Cerebellar cortex (tissue), 1 donor: ENCODE measurements around the gene RAE1.

Source experiments
- DNase-seq: peaks from one replicate; pipeline ENCODE4 v3.0.0-alpha.2; 2015; ENCODE audit warnings: low spot score

Gene RAE1

DNA sequence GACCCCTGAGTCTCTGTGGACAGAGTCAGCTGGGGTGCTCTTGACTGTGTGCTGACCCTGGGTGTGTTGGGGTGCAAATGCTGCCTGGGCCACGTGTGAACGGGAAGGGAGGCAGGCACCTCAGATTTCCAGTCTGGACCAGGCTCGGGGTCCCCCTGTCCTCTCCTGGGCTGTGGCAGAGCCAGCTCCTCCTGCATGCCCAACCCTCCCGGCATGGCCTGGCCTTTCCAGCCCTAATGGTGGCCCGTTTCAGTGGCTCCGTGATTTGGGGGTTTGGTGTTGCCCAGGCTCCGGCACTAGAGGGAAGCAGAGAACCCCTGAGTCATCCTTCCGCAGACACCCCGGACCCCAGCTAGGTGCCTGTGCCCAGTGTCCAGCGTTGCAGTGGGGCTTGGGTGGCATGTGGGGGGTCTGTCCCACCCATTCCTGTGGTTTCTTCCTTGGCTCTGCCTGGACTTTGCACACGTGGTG, 49.2 kb downstream of the RAE1 start:
- no peak for DNase-seq

DNA sequence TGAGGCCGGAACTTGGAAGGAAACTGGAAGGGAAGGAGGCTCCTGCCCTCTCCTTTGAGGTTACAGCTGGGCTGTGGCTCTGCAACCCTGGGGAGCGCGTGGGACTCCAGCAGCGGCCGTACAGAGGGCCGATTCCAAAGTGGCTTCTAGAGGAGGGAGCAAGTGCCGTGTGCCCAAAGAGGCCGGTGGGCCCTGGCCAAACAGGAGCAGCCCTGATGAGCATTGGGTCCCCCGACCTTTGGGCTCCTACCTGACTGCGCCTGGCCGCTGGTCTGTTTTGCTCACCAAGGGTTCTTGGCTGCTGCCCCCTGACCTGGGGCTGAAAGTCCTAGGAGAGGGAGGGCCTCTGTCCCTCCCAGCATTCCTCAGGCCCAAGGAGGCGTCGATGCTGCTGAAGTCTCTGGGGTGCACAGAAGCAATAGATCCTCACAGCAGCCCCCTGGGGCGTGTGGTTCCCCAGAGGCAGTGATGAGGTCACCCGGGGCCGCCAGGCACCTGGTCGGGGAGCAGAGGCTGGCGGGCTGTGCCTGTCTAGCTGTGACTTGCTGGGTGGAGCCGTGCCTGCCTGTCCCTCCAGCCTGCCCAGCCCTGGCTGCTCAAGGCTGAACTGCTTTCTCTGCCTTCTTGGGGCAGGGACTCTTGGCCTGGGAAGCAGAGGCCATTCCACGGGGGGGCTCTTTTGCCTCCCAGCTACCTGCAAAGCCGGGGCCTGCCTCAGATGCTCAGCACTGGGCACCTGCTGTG, 49.9 kb downstream of the RAE1 start:
- DNase-seq = no peak

DNA sequence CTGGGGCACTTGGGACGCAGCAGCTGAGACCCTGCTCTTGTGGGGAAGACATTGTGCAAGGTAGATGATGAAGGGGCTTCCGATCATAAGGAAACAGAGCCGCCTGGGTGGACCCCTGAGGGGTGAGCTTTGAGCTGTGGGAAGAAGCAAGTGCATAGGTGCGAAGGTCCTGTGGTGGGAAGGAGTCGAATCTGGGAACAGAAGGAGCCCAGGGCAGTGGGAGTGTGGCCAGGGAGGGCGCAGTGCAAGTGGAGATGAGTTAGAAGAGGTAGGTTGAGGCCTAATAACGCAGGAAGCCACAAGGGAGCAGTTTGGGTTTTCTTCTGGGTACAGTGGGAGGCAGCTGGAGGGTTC, 50.5 kb downstream of the RAE1 start:
- no peak for DNase-seq

DNA sequence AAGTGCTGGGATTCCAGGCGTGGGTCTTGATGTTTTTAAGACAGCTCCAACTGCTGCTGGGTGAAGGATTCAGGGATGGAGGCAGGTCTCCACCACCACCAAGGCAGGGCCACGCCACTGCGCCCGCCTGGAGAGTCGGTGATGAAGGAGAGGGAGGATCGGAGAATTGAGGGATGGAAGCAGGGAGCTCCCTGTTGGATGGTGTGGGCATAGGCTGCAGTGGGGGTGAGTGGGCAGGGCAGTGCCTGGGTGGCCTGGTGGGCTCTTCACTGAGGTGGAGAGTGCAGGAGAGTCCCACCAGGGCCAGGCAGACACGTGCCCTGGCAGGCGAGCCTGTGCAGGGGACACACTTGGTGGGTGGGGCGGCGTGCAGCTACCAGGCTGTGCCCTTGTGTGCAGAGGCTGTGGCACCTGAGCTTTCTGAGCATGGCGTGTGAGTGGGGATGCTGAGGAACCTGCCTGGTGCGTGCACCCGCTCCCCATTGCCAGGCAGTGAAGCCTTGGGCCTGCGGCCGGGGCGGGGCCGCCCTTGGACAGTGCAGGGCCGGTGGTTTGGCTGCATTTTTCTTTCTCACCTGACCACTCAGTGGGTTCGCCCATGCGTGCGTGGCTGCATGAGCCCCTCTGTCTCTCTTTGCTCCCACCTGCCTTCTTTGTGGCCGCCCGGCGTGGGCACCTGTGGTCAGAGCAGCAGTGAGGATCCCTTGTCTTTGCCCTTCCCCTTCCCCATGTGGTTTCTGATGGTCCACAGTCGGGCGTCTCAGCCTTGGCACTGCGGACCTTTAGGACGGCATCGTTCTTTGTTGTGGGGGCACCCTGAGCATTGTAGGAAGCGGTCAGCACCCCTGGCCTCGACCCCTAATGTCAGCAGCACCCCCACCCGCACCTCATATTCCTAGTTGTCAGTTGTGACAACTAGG, 51.4 kb downstream of the RAE1 start:
- DNase-seq = no peak

DNA sequence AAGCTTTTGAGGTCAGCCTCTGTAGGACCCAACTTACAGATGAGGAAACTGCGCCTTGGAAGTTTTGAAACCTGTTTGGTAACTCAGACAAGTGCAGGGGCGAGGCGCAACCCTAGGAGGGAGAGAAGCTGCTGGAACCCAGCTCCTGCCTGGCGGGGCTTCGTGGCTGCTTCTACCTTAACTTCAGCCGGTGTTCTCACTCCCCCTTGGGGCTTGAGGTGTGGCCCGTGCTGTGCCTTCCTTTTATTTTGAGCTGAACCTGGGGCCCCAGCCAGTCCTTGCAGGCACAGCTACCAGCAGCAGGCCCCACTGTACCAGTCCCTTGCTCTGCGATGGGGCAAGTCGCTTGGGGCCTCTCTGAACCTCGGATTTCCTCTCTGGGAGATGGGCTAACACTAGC, 52.2 kb downstream of the RAE1 start:
- no peak for DNase-seq

DNA sequence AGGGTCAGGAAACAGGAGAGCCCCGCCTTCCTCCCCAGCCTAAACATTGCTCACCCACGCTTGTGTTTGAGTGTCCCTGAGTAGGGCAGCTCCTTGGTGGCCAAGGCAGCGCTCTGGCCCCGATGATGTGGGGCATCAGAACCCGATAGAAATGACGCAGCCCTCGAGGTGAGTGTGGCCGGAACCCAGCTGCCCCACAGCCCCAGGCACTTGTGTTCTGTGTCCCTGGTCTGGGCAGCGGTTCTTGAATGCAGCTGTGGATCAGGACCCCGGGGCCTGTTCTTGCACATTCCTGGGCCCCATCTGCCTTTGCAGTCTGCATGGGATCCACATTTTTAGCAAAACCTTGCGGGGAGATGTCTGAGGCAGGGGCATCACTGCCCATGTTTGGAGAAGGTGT, 53.0 kb downstream of the RAE1 start:
- DNase-seq = no peak

DNA sequence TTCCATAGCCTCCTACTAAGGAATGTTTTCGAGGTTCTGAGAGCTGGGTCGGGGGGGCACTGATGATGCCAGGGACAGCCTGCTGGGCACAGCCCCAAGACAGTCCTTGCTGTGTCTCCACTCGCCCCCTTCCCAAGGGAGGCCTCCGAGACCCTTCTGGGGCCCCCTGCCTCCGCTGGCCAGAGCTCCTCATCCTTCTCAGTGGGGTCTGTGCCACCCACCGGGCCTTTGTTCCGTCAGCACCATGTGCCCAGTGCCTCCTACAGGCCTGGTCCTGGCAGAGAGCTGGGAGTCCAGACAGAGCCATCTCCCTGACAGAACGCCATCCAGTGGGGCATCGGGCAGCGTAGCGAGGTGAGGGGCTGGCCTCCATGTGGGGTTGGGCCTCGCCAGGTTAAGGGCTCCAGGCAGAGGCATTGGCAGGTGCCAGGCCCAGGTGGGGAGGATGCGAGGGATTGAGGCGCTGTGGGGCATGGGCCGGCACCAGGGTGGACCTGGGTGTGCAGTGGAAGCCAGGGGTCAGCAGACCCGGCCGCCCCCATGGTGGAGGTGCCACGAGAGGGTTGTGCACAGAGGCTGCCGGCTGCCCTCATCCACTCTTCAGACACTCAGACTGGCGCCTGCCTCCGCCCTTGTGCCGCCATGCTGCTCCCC, 53.5 kb downstream of the RAE1 start:
- DNase-seq = no peak

DNA sequence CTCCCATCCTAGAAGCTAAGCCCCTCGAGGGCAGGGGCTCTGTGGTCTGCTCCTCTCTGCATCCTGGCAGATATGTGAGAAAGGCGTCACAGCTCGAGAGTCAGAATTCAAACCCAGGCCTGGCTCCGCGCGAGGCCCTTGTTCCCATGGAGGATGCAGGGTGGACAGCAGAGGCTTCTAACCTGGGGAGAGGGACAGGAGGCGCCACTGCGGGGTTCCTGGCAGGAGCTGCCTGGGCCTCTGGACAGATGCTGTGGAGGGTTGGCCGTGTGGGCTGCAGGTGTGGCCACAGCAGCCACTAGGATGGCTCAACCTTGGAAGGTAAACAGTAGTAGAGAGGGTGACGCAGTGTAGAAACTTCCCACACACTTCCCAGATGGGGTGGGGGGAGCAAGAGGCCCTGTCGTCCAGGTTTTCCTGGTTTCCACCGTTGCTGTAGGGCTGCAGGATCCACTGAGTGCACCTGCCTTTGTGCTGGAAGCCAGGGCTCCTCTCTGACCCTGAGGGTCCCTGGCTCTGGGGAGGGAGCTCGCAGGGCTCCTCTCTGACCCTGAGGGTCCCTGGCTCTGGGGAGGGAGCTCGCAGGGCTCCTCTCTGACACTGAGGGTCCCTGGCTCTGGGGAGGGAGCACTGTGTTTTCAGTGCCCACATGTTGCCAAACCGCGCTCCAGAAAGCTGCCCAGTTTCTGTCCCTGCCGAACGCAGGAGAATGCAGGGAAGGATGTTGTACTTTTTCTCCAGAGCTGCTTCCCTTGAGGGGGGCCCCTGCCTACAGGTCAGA, 54.4 kb downstream of the RAE1 start:
- DNase-seq = no peak

DNA sequence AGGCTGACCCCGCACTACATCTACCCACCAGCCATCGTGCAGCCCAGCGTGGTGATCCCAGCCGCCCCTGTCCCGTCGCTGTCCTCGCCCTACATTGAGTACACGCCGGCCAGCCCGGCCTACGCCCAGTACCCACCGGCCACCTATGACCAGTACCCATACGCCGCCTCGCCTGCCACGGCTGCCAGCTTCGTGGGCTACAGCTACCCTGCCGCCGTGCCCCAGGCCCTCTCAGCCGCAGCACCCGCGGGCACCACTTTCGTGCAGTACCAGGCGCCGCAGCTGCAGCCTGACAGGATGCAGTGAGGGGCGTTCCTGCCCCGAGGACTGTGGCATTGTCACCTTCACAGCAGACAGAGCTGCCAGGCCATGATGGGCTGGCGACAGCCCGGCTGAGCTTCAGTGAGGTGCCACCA, 56.5 kb downstream of the RAE1 start:
- DNase-seq = no peak

DNA sequence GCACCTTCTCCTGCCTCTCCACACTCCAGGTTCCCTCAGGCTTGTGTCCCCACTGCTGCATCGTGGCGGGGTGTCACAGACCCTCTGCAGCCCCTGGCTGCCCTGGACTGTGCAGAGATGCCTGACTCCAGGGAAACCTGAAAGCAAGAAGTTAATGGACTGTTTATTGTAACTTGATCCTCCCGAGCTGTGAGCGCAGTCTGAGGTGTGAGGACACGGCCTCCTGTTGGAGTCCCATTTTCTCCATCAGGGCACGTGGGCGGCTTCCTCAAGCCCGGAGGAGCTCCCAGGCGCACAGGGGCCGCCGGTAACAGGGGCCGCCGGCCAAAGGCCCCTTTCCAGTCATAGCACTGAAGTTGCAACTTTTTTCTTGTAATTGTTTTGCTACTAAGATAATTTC, 57.1 kb downstream of the RAE1 start:
- DNase-seq = no peak

DNA sequence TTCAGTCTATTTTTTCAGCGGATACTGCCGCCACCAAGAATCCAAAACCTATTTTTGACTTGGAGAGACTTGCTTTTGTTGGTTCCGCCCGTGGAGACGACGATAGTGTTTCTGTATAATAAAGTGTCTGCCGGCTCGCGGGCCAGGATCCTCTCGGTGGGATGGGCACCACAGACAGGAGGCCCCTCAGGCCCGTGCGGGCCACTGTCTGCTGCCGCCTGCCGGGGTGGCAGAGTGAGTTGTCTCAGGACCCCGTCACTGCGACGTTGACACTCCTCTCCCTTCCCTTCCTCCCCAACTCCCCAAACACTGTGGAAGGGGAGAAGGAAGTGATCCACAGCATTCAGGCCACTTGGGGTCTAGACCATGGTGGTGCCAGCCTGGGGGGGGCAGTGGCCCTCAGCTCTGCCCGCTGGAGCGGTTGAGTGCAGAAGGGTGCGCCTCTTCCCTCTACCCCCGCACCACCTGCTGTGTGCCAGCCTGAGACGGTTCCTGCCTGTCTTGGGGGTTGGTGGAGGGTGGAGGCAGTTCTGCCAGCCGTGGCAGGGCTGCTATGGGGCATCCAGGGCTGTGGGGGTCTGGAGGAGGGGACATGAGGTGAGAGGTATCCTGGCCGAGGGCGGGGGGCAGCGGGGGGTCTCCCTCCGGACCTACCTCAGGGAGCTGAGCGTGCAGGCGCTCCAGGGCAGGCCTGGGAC, 57.6 kb downstream of the RAE1 start:
- no peak for DNase-seq

DNA sequence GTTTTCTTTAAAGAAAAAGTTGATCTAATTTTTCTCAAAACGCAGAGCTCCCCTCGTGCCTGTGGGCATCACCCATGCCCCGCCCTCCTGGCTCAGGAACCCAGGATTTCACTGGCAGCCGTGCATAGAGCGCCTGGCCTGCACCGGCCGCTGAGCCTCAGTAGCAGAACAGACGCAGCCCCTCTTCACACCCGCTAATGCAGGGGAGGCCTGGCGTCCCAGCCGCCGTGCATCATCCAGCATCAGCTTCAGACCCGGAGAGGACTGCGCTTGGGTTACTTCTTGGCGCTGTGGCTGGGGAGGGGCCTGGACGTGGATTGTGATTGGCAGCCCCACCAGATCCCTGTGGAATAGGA, 58.2 kb downstream of the RAE1 start:
- no peak for DNase-seq

DNA sequence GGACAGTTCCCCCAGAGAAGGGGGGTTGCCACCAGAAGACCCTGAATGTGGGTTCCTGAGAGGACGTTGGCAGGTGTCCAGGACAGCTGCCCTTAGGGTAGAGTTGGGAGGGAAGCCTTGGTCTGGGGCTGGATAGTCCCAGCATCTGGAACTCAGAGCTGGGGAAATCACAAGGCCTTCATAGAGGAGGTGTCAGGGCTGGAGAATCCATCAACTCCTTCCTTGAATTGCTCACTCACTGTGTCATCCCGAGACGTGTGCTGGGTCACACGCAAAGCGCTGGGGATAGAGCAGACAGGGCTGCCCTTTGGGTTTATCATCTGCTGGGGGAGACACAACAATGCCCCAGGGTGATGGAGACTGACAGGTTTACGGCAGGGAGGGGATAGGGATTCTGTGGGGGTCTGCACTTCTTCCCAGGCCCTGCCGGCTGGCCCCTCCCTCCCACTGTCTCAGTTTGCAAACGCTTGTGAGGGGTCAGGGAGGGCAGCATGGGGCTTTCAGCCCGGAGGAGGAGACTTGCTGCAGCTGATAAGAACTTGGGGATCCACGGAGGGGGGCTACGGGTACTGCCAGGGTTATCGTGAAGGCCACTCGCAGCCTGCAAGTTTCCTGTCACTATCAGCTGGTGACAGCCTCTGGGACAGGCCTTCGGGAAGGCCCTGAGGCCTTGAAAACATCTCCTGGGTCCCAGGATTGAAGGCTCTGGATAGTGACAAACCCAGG, 58.8 kb downstream of the RAE1 start:
- no peak for DNase-seq

DNA sequence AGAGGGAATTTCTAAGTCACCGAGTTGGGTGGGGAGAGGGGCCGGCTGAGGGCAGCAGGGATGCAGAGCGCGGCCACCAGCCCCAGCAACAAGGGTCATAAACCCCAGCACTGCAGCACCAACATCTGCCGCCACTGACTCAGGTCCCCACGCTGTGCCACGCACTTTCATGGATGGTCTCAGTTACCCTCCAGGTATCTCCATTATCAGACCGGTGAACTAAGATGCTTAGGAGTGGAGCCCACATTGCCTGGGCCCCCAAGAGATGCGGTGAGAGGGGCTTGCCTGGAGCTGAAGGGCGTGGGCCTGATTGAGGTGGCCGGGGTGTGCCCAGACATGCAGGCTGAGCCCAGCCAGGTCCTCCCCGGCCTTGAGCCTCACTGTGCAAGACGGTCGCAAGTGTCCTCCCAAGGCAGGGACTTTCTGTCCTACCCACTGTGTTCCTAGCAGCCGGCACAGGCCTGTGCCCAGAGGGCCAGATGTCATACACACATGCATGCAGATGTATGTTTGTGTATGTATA, 59.4 kb downstream of the RAE1 start:
- no peak for DNase-seq

DNA sequence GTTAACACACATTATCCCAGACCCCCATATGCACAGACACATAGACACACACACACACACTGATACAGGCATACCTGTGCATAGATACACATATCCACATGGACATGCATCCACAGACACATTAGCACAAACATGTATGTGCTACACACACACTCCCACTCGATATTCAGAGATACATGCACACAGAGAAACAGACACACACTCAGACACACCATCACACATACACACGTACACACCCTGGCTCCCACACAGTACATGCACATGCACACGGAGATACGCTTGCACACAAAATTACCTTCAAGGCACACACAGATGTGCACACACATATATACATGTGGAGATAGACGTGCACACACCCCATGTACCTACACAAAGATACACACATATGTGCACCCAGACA, 59.9 kb downstream of the RAE1 start:
- DNase-seq = no peak

DNA sequence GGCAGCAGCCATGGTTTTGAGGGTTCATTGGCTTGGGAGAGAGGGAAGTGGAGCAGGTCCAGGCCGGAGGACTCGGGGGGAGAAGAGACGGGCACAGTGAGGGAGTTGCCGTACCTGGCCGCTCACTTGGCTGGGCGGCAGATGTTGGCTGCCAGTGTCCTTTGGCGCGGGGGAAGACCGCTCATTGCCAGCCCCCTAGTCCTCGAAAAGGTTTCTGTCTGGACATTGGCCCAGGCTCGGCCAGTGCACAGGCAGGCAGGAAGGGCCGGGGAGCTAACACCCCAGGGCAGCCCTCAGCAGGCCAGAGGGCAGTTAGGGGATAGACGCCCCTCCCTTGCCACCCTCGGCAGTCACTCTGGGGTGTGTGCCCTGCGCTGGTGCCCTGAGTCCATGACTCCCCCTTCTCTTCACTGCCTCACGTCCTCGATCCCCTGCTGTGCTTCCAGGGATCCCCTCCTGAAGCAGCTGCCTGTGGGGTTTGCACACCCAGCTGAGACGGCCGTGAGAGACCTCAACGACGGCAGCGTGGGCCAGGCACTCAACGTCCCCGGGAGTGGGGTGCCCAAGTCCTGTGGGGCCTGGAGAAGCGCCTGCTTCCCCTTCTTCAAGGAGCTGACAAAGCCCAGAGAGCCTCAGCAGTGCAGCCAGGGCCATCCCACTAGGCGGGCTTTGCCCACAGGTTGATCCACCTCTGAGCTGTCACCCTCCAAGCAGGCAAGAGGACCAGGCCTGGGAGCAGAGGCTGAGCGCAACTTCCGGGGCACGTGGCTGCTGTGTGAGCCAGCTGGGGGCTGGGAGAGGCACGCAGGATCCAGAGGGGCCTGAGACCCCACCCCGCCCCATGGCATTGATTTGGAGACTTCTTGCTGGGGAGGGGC, 60.6 kb downstream of the RAE1 start:
- DNase-seq = no peak

DNA sequence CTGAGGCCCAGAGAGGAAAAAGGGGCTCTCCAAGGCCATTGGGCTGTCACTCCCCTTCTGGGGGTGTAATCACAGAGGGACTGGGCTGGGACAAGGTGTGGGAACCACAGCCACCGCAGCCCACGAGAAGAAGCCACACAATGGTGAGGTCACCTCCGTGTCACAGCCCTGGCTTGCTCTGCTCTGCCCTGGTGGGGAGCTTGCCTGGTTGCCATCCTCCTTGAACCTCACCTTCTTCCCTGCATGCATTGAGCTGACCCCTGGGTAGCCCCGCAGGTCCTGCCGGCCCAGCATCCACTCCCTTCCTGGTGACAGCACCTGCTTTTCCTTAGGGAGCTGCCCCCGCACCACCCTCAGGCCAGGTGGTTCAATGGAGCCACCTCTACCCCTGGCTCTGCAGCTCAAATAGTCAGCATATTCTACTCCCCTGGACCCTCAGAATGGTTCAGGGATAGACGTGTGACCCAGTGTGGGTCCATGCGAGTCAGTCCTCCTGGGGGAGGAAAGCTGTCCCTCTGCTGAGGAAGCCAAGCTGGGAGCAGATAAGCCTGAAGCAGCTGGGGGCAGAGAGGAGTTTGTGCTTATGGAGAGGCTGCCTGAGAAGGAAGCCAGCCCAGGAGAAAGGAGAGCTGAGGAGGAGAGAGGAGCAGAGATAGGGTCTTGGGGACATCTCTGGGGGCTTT, 61.4 kb downstream of the RAE1 start:
- no peak for DNase-seq

DNA sequence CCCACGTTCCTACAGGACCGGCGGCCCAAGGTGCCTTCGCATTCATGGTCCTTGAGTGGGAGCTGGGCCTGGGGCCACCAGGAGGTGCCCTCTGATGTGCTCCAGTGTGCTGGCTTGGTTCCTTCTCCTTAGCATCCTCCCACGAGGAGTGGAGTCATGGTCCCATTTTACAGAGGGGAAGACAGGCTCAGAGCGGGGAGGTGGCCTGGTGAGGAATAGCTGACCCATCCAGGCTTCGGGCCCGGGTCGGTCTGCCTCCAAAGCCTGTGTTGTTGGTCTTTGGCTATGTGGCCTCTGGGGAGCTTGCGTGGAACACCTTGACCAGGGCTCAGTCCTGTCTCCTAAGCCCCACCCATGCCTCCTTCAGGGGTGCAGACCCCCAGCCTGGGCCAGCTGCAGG, 62.9 kb downstream of the RAE1 start:
- DNase-seq = no peak
